Measurements from ENCODE around the gene ZNF432. TPM values are rescaled to one million over a fixed set of nuclear protein-coding genes. Genes with fewer than 3 reads are reported as not detected.
"Not testable (repeated sequence)": the region's sequence is repeated elsewhere in the genome, so short reads cannot be mapped to it uniquely, and the experiment has no call there.

ZNF432 gene
- total RNA-seq, 1 donor, result 11.9 TPM

- no peak for DNase-seq (ENCODE audit: insufficient read length, low spot score, missing footprints)
- Histone ChIP-seq H3K9me3 (ENCODE audit: low read depth, low read length) (peaks cover 60% of the 10 kb centered on the region), H3K4me1 (ENCODE audit: insufficient read depth, low read length) (no peaks in the 10 kb centered on the region), H3K36me3 (ENCODE audit: insufficient read depth, low read length) (peaks cover 72% of the 10 kb centered on the region), H3K79me2 (ENCODE audit: insufficient read depth, low read length) (peaks cover 24% of the 10 kb centered on the region), H2AFZ (ENCODE audit: low read length) (no peak overlapping the region), H3K27ac (ENCODE audit: low read depth, low read length) (no peak overlapping the region), H4K20me1 (ENCODE audit: insufficient read depth, low read length) (no peaks in the 10 kb centered on the region), H3K4me3 (ENCODE audit: insufficient read depth, low read length) (no peak overlapping the region), H3K27me3 (ENCODE audit: insufficient read depth, low read length) (no peaks in the 10 kb centered on the region), H3K4me2 (ENCODE audit: insufficient read depth, low read length) (no peak overlapping the region)
- TF ChIP-seq CTCF (IDR thresholded peaks at IDR 0.05; ENCODE audit: extremely low read depth, low read depth, low read length), result no peak
Measured at GRCh38 chr19:52065399-52065798, 16.8 kb upstream of the ZNF432 start.

- DNase-seq (ENCODE audit: insufficient read length, low spot score, missing footprints); H3K27ac ChIP-seq (ENCODE audit: low read depth, low read length); H3K27me3 ChIP-seq (ENCODE audit: insufficient read depth, low read length); H2AFZ ChIP-seq (ENCODE audit: low read length); H3K9me3 ChIP-seq (ENCODE audit: low read depth, low read length); H4K20me1 ChIP-seq (ENCODE audit: insufficient read depth, low read length); H3K4me2 ChIP-seq (ENCODE audit: insufficient read depth, low read length); H3K79me2 ChIP-seq (ENCODE audit: insufficient read depth, low read length); H3K4me1 ChIP-seq (ENCODE audit: insufficient read depth, low read length); H3K36me3 ChIP-seq (ENCODE audit: insufficient read depth, low read length); H3K4me3 ChIP-seq (ENCODE audit: insufficient read depth, low read length): not testable (repeated sequence)
Measured at GRCh38 chr19:52056480-52056879, 7.8 kb upstream of the ZNF432 start.

- DNase-seq (ENCODE audit: insufficient read length, low spot score, missing footprints); H3K27me3 ChIP-seq (ENCODE audit: insufficient read depth, low read length); H3K4me1 ChIP-seq (ENCODE audit: insufficient read depth, low read length); H4K20me1 ChIP-seq (ENCODE audit: insufficient read depth, low read length); H3K36me3 ChIP-seq (ENCODE audit: insufficient read depth, low read length); H3K4me3 ChIP-seq (ENCODE audit: insufficient read depth, low read length); H3K9me3 ChIP-seq (ENCODE audit: low read depth, low read length); H3K79me2 ChIP-seq (ENCODE audit: insufficient read depth, low read length); H2AFZ ChIP-seq (ENCODE audit: low read length); H3K4me2 ChIP-seq (ENCODE audit: insufficient read depth, low read length); H3K27ac ChIP-seq (ENCODE audit: low read depth, low read length): not testable (repeated sequence)
Measured at GRCh38 chr19:52051736-52052135, 3.1 kb upstream of the ZNF432 start.

GRCh38 chr19:52039169-52039568 is 9.5 kb downstream of the ZNF432 start:
- Histone ChIP-seq H3K4me3 (ENCODE audit: insufficient read depth, low read length) (no peak overlapping the region), H3K27me3 (ENCODE audit: insufficient read depth, low read length) (no peaks in the 10 kb centered on the region), H3K4me1 (ENCODE audit: insufficient read depth, low read length) (no peaks in the 10 kb centered on the region), H2AFZ (ENCODE audit: low read length) (no peak overlapping the region), H3K9me3 (ENCODE audit: low read depth, low read length) (peaks cover 20% of the 10 kb centered on the region), H3K36me3 (ENCODE audit: insufficient read depth, low read length) (peaks cover 89% of the 10 kb centered on the region), H3K79me2 (ENCODE audit: insufficient read depth, low read length) (no peaks in the 10 kb centered on the region), H3K27ac (ENCODE audit: low read depth, low read length) (no peak overlapping the region), H4K20me1 (ENCODE audit: insufficient read depth, low read length) (no peaks in the 10 kb centered on the region), H3K4me2 (ENCODE audit: insufficient read depth, low read length) (no peak overlapping the region)
- no peak for TF ChIP-seq CTCF (IDR thresholded peaks at IDR 0.05; ENCODE audit: extremely low read depth, low read depth, low read length)
- no peak for DNase-seq (ENCODE audit: insufficient read length, low spot score, missing footprints)

GRCh38 chr19:52034051-52034728 is 14.4 kb downstream of the ZNF432 start:
- Histone ChIP-seq H3K4me2 (ENCODE audit: insufficient read depth, low read length) (no peak overlapping the region), H3K79me2 (ENCODE audit: insufficient read depth, low read length) (no peaks in the 10 kb centered on the region), H3K27me3 (ENCODE audit: insufficient read depth, low read length) (no peaks in the 10 kb centered on the region), H2AFZ (ENCODE audit: low read length) (no peak overlapping the region), H3K4me1 (ENCODE audit: insufficient read depth, low read length) (no peaks in the 10 kb centered on the region), H3K27ac (ENCODE audit: low read depth, low read length) (no peak overlapping the region), H3K9me3 (ENCODE audit: low read depth, low read length) (peaks cover 38% of the 10 kb centered on the region), H3K36me3 (ENCODE audit: insufficient read depth, low read length) (peaks cover 66% of the 10 kb centered on the region), H4K20me1 (ENCODE audit: insufficient read depth, low read length) (no peaks in the 10 kb centered on the region), H3K4me3 (ENCODE audit: insufficient read depth, low read length) (no peak overlapping the region)
- DNase-seq (ENCODE audit: insufficient read length, low spot score, missing footprints), result no peak
- no peak for TF ChIP-seq CTCF (IDR thresholded peaks at IDR 0.05; ENCODE audit: extremely low read depth, low read depth, low read length)
